ENCODE data around the gene GRIN3B. TPM values are rescaled to one million over a fixed set of nuclear protein-coding genes. Genes with fewer than 3 reads are reported as not detected.

GRIN3B gene
- total and polyA plus RNA-seq, 7 donors, result 0.04 to 0.14 TPM; not detected in 5

- Histone ChIP-seq H3K27me3 (peaks cover 0 to 20% (median 10%) of the 10 kb centered on the region in 3 donors), H3K4me3 (no peak overlapping the region), H3K36me3 (peaks cover 0 to 4% (median under 1%) of the 10 kb centered on the region in 4 donors), H3K27ac (no peak overlapping the region), H3K9me3 (no peaks in the 10 kb centered on the region), H3K4me1 (peaks cover 0 to 35% (median 31%) of the 10 kb centered on the region in 4 donors)
- 16 to 71% methylated on average over 23 of the region's 23 CpGs for WGBS, 2 donors
- DNase-seq, result no peak
- intact Hi-C loops (cut with DNase I), result no loop called here
- TF ChIP-seq POLR2AphosphoS5 (IDR thresholded peaks at IDR 0.05), result no peak
- no peak for TF ChIP-seq EP300 (IDR thresholded peaks at IDR 0.05)
- TF ChIP-seq POLR2A (IDR thresholded peaks at IDR 0.05), result no peak
- TF ChIP-seq, protein P1, sequence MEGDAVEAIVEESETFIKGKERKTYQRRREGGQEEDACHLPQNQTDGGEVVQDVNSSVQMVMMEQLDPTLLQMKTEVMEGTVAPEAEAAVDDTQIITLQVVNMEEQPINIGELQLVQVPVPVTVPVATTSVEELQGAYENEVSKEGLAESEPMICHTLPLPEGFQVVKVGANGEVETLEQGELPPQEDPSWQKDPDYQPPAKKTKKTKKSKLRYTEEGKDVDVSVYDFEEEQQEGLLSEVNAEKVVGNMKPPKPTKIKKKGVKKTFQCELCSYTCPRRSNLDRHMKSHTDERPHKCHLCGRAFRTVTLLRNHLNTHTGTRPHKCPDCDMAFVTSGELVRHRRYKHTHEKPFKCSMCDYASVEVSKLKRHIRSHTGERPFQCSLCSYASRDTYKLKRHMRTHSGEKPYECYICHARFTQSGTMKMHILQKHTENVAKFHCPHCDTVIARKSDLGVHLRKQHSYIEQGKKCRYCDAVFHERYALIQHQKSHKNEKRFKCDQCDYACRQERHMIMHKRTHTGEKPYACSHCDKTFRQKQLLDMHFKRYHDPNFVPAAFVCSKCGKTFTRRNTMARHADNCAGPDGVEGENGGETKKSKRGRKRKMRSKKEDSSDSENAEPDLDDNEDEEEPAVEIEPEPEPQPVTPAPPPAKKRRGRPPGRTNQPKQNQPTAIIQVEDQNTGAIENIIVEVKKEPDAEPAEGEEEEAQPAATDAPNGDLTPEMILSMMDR (IDR thresholded peaks at IDR 0.05), result no peak
Observed at GRCh38 chr19:1042689-1043511, 42.7 kb downstream of the GRIN3B start.

- Histone ChIP-seq H3K27me3 (peaks cover 0 to 20% (median 10%) of the 10 kb centered on the region in 3 donors), H3K9me3 (no peaks in the 10 kb centered on the region), H3K4me1 (peaks cover 0 to 20% (median 18%) of the 10 kb centered on the region in 4 donors), H3K36me3 (no peaks in the 10 kb centered on the region), H3K27ac (no peak overlapping the region), H3K4me3 (no peak overlapping the region)
- 54 to 77% methylated on average over 10 of the region's 10 CpGs for WGBS, 2 donors
- no peak for DNase-seq
- TF ChIP-seq POLR2AphosphoS5 (IDR thresholded peaks at IDR 0.05), result no peak
- TF ChIP-seq, protein P1 (IDR thresholded peaks at IDR 0.05), result no peak
- TF ChIP-seq EP300 (IDR thresholded peaks at IDR 0.05), result no peak
- no peak for TF ChIP-seq POLR2A (IDR thresholded peaks at IDR 0.05)
- intact Hi-C loops (cut with DNase I), result no loop called here
Observed at GRCh38 chr19:1045247-1045603, 45.0 kb downstream of the GRIN3B start.

GRCh38 chr19:1046117-1046626 lies 46.0 kb downstream of the GRIN3B start:
- H3K4me1 ChIP-seq, result peaks cover 0 to 10% (median 9%) of the 10 kb centered on the region in 4 donors
- TF ChIP-seq POLR2AphosphoS5 (IDR thresholded peaks at IDR 0.05), result no peak
- TF ChIP-seq POLR2A (IDR thresholded peaks at IDR 0.05), result no peak
- TF ChIP-seq, protein P1 (IDR thresholded peaks at IDR 0.05), result no peak
- no peak for TF ChIP-seq EP300 (IDR thresholded peaks at IDR 0.05)
- intact Hi-C loops (cut with DNase I), result no loop called here
- no peak overlapping the region for H3K4me3 ChIP-seq
- no peaks in the 10 kb centered on the region for H3K36me3 ChIP-seq
- H3K27ac ChIP-seq, result no peak overlapping the region
- H3K9me3 ChIP-seq, result no peaks in the 10 kb centered on the region
- no peak for DNase-seq
- peaks cover 0 to 18% (median 10%) of the 10 kb centered on the region in 3 donors for H3K27me3 ChIP-seq
- WGBS, 2 donors, result 91% methylated on average over 33 of the region's 33 CpGs

- TF ChIP-seq, protein P1 (IDR thresholded peaks at IDR 0.05), result no peak
- TF ChIP-seq POLR2A (IDR thresholded peaks at IDR 0.05) (no peak), EP300 (IDR thresholded peaks at IDR 0.05) (no peak), POLR2AphosphoS5 (IDR thresholded peaks at IDR 0.05) (no peak)
- H3K9me3 ChIP-seq, result no peaks in the 10 kb centered on the region
- no peak overlapping the region for H3K4me3 ChIP-seq
- no peak for DNase-seq
- peaks cover 0 to 1% (median under 1%) of the 10 kb centered on the region in 4 donors for H3K4me1 ChIP-seq
- 85 to 90% methylated on average over 77 of the region's 77 CpGs for WGBS, 2 donors
- intact Hi-C loops (cut with DNase I), result no loop called here
- peaks cover 0 to 10% (median 9%) of the 10 kb centered on the region in 3 donors for H3K27me3 ChIP-seq
- no peak overlapping the region for H3K27ac ChIP-seq
- H3K36me3 ChIP-seq, result no peaks in the 10 kb centered on the region
Observed at GRCh38 chr19:1046836-1047695, 46.8 kb downstream of the GRIN3B start.

Measured in sigmoid colon (tissue), 7 donors.